A204.1 (cell line): ENCODE data around the gene DNM1.

Experiments
- FAIRE-seq: peaks from 2 replicates; lab custom pipeline; 2012; peaks lifted over from hg19 to GRCh38; lab: Jason Lieb, UNC

DNM1 gene

GRCh38 chr9:128206484-128206883, 3.3 kb downstream of the DNM1 start:
- no peak for FAIRE-seq

- no peak for FAIRE-seq
Measured at GRCh38 chr9:128206916-128207910, 4.0 kb downstream of the DNM1 start.

GRCh38 chr9:128208386-128208785, 5.2 kb downstream of the DNM1 start:
- FAIRE-seq = no peak

- no peak for FAIRE-seq
Measured at GRCh38 chr9:128208946-128209669, 5.9 kb downstream of the DNM1 start.

GRCh38 chr9:128211186-128211980, 8.2 kb downstream of the DNM1 start:
- FAIRE-seq = no peak

- FAIRE-seq = no peak
Measured at GRCh38 chr9:128211981-128212281, 8.8 kb downstream of the DNM1 start.

GRCh38 chr9:128213746-128214497, 10.7 kb downstream of the DNM1 start:
- no peak for FAIRE-seq

- no peak for FAIRE-seq
Measured at GRCh38 chr9:128214571-128215490, 11.7 kb downstream of the DNM1 start.

- no peak for FAIRE-seq
Measured at GRCh38 chr9:128215491-128216409, 12.6 kb downstream of the DNM1 start.

GRCh38 chr9:128216781-128217553, 13.8 kb downstream of the DNM1 start:
- no peak for FAIRE-seq

GRCh38 chr9:128218172-128218517, 15.0 kb downstream of the DNM1 start:
- no peak for FAIRE-seq

- no peak for FAIRE-seq
Measured at GRCh38 chr9:128218518-128219389, 15.6 kb downstream of the DNM1 start.

- no peak for FAIRE-seq
Measured at GRCh38 chr9:128219831-128220230, 16.7 kb downstream of the DNM1 start.

GRCh38 chr9:128222026-128222425, 18.8 kb downstream of the DNM1 start:
- no peak for FAIRE-seq

- FAIRE-seq = no peak
Measured at GRCh38 chr9:128222880-128223670, 19.9 kb downstream of the DNM1 start.

GRCh38 chr9:128224877-128225276, 21.7 kb downstream of the DNM1 start:
- FAIRE-seq = no peak

- no peak for FAIRE-seq
Measured at GRCh38 chr9:128225770-128226411, 22.7 kb downstream of the DNM1 start.
